ENCODE measurements around the gene E2F2.

Gene E2F2

DNA sequence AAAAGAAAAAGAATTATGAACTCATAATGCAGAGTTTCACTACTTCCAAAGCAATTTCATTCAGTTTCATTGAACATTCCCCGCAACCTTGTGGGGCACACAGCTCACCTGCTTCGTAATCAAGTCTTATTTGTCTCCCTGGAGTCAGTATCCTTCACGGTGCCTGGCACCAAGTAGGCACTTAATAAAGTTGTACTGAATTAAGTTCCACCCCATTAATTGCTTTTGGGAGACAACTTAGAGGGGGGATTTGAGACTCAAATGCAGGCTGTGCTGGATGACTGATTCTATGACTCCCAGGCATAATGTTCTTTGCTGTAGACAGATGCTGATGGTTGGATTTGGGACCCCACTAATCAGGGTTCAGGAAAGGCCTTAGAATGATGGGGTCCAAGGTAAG is 34.7 kb upstream of the E2F2 start:
- Mint-ChIP-seq H3K27me3 (ENCODE audit: low read depth) (no peaks in the 10 kb centered on the region), H3K36me3 (ENCODE audit: low read depth) (no peaks in the 10 kb centered on the region), H3K4me1 (peaks cover 72% of the 10 kb centered on the region), H3K9me3 (no peaks in the 10 kb centered on the region), H3K27ac (peak overlapping the region; percentile 99), H3K4me3 (peak overlapping the region; percentile 71 to 86 (median 83))
- TF ChIP-seq, protein P1, sequence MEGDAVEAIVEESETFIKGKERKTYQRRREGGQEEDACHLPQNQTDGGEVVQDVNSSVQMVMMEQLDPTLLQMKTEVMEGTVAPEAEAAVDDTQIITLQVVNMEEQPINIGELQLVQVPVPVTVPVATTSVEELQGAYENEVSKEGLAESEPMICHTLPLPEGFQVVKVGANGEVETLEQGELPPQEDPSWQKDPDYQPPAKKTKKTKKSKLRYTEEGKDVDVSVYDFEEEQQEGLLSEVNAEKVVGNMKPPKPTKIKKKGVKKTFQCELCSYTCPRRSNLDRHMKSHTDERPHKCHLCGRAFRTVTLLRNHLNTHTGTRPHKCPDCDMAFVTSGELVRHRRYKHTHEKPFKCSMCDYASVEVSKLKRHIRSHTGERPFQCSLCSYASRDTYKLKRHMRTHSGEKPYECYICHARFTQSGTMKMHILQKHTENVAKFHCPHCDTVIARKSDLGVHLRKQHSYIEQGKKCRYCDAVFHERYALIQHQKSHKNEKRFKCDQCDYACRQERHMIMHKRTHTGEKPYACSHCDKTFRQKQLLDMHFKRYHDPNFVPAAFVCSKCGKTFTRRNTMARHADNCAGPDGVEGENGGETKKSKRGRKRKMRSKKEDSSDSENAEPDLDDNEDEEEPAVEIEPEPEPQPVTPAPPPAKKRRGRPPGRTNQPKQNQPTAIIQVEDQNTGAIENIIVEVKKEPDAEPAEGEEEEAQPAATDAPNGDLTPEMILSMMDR (IDR thresholded peaks at IDR 0.05; ENCODE audit: unreplicated experiment in 3 of 3) = no peak

DNA sequence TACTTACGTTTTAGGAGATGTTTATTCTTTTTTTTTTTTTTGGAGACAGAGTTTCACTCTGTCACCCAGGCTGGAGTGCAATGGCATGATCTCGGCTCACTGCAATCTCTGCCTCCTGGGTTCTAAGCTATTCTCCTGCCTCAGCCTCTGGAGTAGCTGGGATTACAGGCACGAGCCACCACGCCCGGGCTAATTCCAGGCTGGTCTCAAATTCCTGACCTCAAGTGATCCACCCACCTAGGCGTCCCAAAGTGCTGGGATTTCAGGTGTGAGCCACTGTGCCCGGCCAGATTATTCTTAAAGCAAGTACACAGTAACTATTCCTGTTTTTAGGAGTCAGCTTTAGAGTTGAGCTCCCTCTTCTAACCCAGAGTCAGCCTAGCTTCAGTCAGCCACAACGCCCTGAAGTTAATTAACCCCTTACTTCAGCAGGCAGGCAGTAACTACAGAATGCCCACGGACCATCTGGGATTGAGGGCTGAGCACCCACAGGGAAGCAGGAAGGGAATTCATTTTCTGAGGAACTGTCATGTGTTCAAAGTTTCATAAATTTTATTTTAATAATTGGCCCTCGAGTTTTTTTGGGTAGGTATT is 33.6 kb upstream of the E2F2 start:
- Mint-ChIP-seq H3K9me3 (no peaks in the 10 kb centered on the region), H3K27ac (peak overlapping the region; percentile 99), H3K4me3 (peak overlapping the region; percentile 47 to 74 (median 49)), H3K36me3 (ENCODE audit: low read depth) (no peaks in the 10 kb centered on the region), H3K27me3 (ENCODE audit: low read depth) (no peaks in the 10 kb centered on the region), H3K4me1 (peaks cover 81% of the 10 kb centered on the region)
- TF ChIP-seq, protein P1 (IDR thresholded peaks at IDR 0.05; ENCODE audit: unreplicated experiment in 3 of 3) = no peak

DNA sequence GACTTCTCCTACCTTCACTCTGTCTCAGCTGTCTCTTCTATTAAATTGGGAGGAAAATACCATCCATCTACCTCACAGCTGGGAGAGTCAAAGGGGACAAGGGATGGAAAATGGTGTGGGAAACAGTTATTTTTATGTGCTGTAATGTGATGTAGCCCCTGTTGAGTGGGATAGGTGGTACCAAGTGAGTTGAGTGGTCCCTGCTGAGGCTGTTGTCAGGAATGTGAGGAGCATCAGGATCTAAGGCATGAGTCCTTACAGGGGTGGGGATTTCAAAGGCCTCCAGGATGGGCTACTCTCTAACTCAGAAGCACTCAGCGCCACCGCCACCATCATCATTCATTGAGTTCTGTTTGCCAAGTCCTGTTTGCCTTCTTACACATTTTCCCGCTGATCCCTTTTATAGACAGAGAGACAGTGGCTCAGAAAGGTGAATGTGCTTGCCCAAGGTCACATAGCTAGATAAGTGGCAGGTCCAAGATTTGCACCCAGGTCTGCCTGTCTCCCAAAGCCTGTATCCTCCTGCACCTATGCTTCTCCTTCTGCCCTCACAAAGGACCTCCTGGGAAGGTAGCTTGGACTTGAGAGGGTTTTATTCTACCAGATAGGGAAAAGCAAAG is 32.8 kb upstream of the E2F2 start:
- Mint-ChIP-seq H3K27me3 (ENCODE audit: low read depth) (no peaks in the 10 kb centered on the region), H3K4me1 (peaks cover 76% of the 10 kb centered on the region), H3K9me3 (no peaks in the 10 kb centered on the region), H3K36me3 (ENCODE audit: low read depth) (no peaks in the 10 kb centered on the region), H3K27ac (peak overlapping the region; percentile 99), H3K4me3 (peak overlapping the region; percentile 45 to 74 (median 59))
- TF ChIP-seq, protein P1 (IDR thresholded peaks at IDR 0.05; ENCODE audit: unreplicated experiment in 3 of 3) = no peak

DNA sequence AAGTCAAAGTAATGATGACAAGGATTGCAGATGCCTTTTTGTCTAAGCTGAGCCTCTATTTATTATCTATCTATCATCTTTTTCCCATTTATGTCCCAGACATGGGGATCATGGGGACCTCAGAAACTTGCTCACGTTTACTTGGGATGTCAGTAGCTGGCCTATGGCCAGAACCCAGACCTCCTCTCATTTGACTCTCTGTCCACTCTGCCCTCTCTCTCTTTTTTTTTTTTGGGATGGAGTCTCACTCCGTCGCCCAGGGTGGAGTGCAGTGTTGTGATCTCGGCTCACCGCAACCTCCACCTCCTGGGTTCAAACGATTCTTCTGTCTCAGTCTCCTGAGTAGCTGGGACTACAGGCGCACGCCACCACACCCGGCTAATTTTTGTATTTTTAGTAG is 32.0 kb upstream of the E2F2 start:
- Mint-ChIP-seq H3K27me3 (ENCODE audit: low read depth) (no peaks in the 10 kb centered on the region), H3K27ac (peak overlapping the region; percentile 99), H3K9me3 (no peaks in the 10 kb centered on the region), H3K4me3 (peak overlapping the region; percentile 45 to 74 (median 59)), H3K36me3 (ENCODE audit: low read depth) (peaks cover 8% of the 10 kb centered on the region), H3K4me1 (peaks cover 70% of the 10 kb centered on the region)
- TF ChIP-seq, protein P1 (IDR thresholded peaks at IDR 0.05; ENCODE audit: unreplicated experiment in 3 of 3) = no peak

DNA sequence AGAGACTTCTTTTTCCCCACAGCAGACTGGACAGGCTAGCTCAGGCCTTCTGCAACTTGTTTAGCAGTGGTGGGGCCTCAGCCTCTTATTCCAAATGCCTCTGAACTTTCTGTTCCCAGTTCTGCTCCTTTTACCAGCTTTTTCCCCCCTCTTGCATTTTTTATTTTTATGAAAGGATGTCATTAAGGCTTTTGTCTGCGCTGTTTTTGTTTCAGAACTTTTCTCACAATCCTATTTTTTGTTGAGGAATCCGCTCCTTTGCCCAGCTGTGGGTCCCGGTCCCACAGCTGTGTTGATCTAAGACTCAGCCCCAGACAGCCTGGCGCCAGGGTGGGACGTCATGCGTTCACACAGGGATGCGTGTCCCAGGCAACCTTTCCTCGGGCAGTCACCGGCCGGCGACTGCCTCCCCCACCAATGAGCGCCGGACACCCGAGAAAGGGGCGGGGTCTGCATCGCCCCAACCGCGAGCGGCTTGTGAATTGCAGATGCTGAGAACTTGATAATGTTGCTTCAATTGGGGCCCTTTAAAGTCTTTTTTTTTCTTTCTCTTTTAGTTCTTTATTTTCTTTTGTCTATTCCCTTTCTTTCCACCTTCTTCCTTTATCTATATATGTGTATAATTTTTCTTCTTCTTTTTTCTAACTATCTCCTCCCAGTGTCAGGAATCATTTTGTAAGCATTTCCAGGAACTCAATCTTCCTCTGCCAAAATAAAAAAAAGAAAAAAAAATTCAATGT is 31.3 kb upstream of the E2F2 start:
- H3K36me3 Mint-ChIP-seq (ENCODE audit: low read depth) = peaks cover 15% of the 10 kb centered on the region
- peaks cover 76% of the 10 kb centered on the region for H3K4me1 Mint-ChIP-seq
- no peaks in the 10 kb centered on the region for H3K9me3 Mint-ChIP-seq
- no peaks in the 10 kb centered on the region for H3K27me3 Mint-ChIP-seq (ENCODE audit: low read depth)
- peak overlapping the region; percentile 99 for H3K27ac Mint-ChIP-seq
- peak overlapping the region; percentile 76 to 87 (median 78) for H3K4me3 Mint-ChIP-seq
- TF ChIP-seq, protein P1 (IDR thresholded peaks at IDR 0.05; ENCODE audit: unreplicated experiment in 3 of 3) = no peak

Measured in nephron (organoid).